Liver (tissue), 9 donors: Measurements from ENCODE around the gene CKMT2. TPM values are rescaled to one million over a fixed set of nuclear protein-coding genes. Genes with fewer than 3 reads are reported as not detected.

Experiments used
- DNase-seq: peaks from one replicate; pipeline ENCODE4 v3.0.0-alpha.2; 2017; ENCODE audit warnings: low spot score
- H3K27ac ChIP-seq, 2 donors: one replicate each; pipeline ENCODE4 v1.7.0; 2013; ENCODE audit warnings: inconsistent platforms in 2 of 2, low read length in 2 of 2, control low read depth in 1 of 2, low read depth in 1 of 2, mild to moderate bottlenecking in 1 of 2
- H3K27me3 ChIP-seq, 4 donors: one replicate each; pipeline versions ENCODE4 v1.6.1 to v1.7.0; 2013; ENCODE audit warnings: low read length in 3 of 4, inconsistent platforms in 1 of 4, mild to moderate bottlenecking in 1 of 4, moderate library complexity in 1 of 4; ENCODE audit not compliant: control insufficient read depth in 4 of 4, insufficient read depth in 4 of 4
- H3K36me3 ChIP-seq, 4 donors: one replicate each; pipeline versions ENCODE4 v1.6.1 to v1.7.0; 2013; ENCODE audit warnings: low read length in 3 of 4, mild to moderate bottlenecking in 3 of 4, low read depth in 1 of 4, moderate library complexity in 1 of 4; ENCODE audit not compliant: control insufficient read depth in 4 of 4, insufficient read depth in 3 of 4
- H3K4me1 ChIP-seq, 4 donors: one replicate each; pipeline versions ENCODE4 v1.6.1 to v1.7.0; 2013; ENCODE audit warnings: low read length in 3 of 4, mild to moderate bottlenecking in 3 of 4, moderate library complexity in 1 of 4; ENCODE audit not compliant: control insufficient read depth in 4 of 4, insufficient read depth in 4 of 4
- H3K4me3 ChIP-seq, 3 donors: one replicate each; pipeline versions ENCODE4 v1.6.1 to v1.7.0; 2013; ENCODE audit warnings: low read length in 3 of 3, control low read depth in 1 of 3, low read depth in 1 of 3, mild to moderate bottlenecking in 1 of 3
- H3K9ac ChIP-seq, 2 donors: one replicate each; pipeline ENCODE4 v1.7.0; 2013; ENCODE audit warnings: low read length in 2 of 2, mild to moderate bottlenecking in 2 of 2, moderate library complexity in 2 of 2, control low read depth in 1 of 2, low read depth in 1 of 2
- H3K9me3 ChIP-seq, 4 donors: one replicate each; pipeline versions ENCODE4 v1.6.1 to v1.7.0; 2013; ENCODE audit warnings: low read length in 3 of 4; ENCODE audit not compliant: control insufficient read depth in 4 of 4
- EGR1 ChIP-seq, 2 donors: IDR thresholded peaks; 2 replicates each; pipeline ENCODE4 v1.6.1; 2016 to 2018; ENCODE audit warnings: antibody characterized with exemption in 2 of 2, low read depth in 2 of 2
- FOXA1 ChIP-seq: IDR thresholded peaks from 2 replicates; pipeline ENCODE4 v1.6.1; 2016; ENCODE audit warnings: antibody characterized with exemption
- GABPA ChIP-seq, 2 donors: IDR thresholded peaks in 1 of 2; conservative IDR thresholded peaks in 1 of 2; 2 replicates each; pipeline ENCODE4 v1.6.1; 2016; ENCODE audit warnings: antibody characterized with exemption in 2 of 2, mild to moderate bottlenecking in 1 of 2, moderate library complexity in 1 of 2
- HNF4A ChIP-seq, 2 donors: conservative IDR thresholded peaks; 2 replicates each; pipeline ENCODE4 v1.6.1; 2016; ENCODE audit warnings: antibody characterized with exemption in 2 of 2, mild to moderate bottlenecking in 2 of 2
- HNF4G ChIP-seq: IDR thresholded peaks from 2 replicates; pipeline ENCODE4 v1.6.1; 2016; ENCODE audit warnings: antibody characterized with exemption
- JUND ChIP-seq, 2 donors: IDR thresholded peaks; 2 replicates each; pipeline ENCODE4 v1.6.1; 2016; ENCODE audit warnings: antibody characterized with exemption in 2 of 2
- NR2F2 ChIP-seq: IDR thresholded peaks from 2 replicates; pipeline ENCODE4 v1.6.1; 2016; ENCODE audit warnings: antibody characterized with exemption
- RAD21 ChIP-seq, 2 donors: IDR thresholded peaks; 2 replicates each; pipeline ENCODE4 v1.6.1; 2016; ENCODE audit warnings: antibody characterized with exemption in 2 of 2, mild to moderate bottlenecking in 2 of 2
- RXRA ChIP-seq, 2 donors: IDR thresholded peaks; 2 replicates each; pipeline ENCODE4 v1.6.1; 2017 to 2018; ENCODE audit warnings: antibody characterized with exemption in 2 of 2, mild to moderate bottlenecking in 1 of 2
- SP1 ChIP-seq: IDR thresholded peaks from 2 replicates; pipeline ENCODE4 v1.6.1; 2018; ENCODE audit warnings: antibody characterized with exemption, mild to moderate bottlenecking
- TAF1 ChIP-seq: conservative IDR thresholded peaks from 2 replicates; pipeline ENCODE4 v1.6.1; 2016; ENCODE audit warnings: antibody characterized with exemption, mild to moderate bottlenecking
- YY1 ChIP-seq: IDR thresholded peaks from 2 replicates; pipeline ENCODE4 v1.6.1; 2016; ENCODE audit warnings: antibody characterized with exemption, mild to moderate bottlenecking
- WGBS: extraction: QIAGEN DNeasy Blood & Tissue Kit; methylation state at CpG from one replicate; pipeline ENCODE4 v1.1.7; 2013; 5-methylcytosine and 5-hydroxymethylcytosine counted together
- polyA plus RNA-seq, 2 donors: library from polyadenylated mRNA; stranded (reverse) in 1 of 2; unstranded in 1 of 2; fragments of 200-250 nt in 1 of 2; fragments of >200 nt in 1 of 2; fragmentation: Nextera tagmentation in 1 of 2; extraction: Ambion mirVana in 1 of 2; gene quantifications; one replicate each; pipeline versions ENCODE4 v1.2.1 to v1.2.3, GENCODE V29; 2013 to 2015
- total RNA-seq, 2 donors: library from RNA; depleted of rRNA; stranded (reverse); fragments of >200 nt; gene quantifications; one replicate each; pipeline ENCODE4 v1.2.3, GENCODE V29; 2014
- TF ChIP-seq, protein P1 (sequence below): IDR thresholded peaks from 2 replicates; pipeline ENCODE4 v1.6.1; 2016; ENCODE audit warnings: antibody characterized with exemption, mild to moderate bottlenecking
- TF ChIP-seq, protein P2 (sequence below): fragments of 150-350 bp; IDR thresholded peaks from 2 replicates; pipeline ENCODE4 v1.5.1; 2017; ENCODE audit warnings: improper control_type of control experiment, low read depth, low read length; ENCODE audit not compliant: missing input control
- TF ChIP-seq, protein P3 (sequence below): IDR thresholded peaks from 2 replicates; pipeline ENCODE4 v1.6.1; 2016; ENCODE audit warnings: antibody characterized with exemption
- TF ChIP-seq, protein P4 (sequence below): IDR thresholded peaks from 2 replicates; pipeline ENCODE4 v1.6.1; 2016; ENCODE audit warnings: antibody characterized with exemption
- donor health status: healthy.
- donor health status: healthy.
- donor health status: healthy.
- donor health status: healthy.
- donor health status: healthy.

CKMT2 gene
- total and polyA plus RNA-seq, 4 donors, result 0.20 to 2.6 (median 0.82) TPM

DNA sequence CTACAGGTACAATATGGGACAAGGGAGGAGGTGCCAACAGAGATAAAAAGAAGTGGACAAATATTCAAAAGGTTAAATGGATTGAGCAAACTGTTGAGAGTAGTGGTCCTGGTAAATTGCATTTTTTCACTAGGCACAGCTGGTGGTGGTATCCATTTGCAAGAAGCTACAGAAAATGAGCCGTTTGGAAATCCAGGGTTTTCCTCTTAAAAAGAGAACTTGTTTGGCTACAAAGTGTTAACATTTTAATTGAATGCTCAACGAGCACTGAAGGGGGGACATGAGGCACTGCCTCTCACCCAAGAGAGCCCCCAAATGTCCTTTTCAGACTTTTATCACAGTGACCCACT lies 67.8 kb downstream of the CKMT2 start:
- H3K4me1 ChIP-seq, result peaks cover 5 to 34% (median 26%) of the 10 kb centered on the region in 4 donors
- H3K9ac ChIP-seq, result peak overlapping the region; percentile 82 to 87
- WGBS, result 0% methylated on average over 2 of the region's 2 CpGs
- peak overlapping the region; percentile 60 to 97 (median 79) for H3K4me3 ChIP-seq
- no peaks in the 10 kb centered on the region for H3K9me3 ChIP-seq
- no peak for TF ChIP-seq HNF4G
- no peak for TF ChIP-seq RAD21 (IDR thresholded peaks at IDR 0.05)
- TF ChIP-seq FOXA1, result no peak
- no peak for TF ChIP-seq TAF1
- no peak for TF ChIP-seq YY1
- TF ChIP-seq EGR1 (IDR thresholded peaks at IDR 0.05; ENCODE audit: low read depth in 2 of 2), result no peak
- TF ChIP-seq, protein P1, sequence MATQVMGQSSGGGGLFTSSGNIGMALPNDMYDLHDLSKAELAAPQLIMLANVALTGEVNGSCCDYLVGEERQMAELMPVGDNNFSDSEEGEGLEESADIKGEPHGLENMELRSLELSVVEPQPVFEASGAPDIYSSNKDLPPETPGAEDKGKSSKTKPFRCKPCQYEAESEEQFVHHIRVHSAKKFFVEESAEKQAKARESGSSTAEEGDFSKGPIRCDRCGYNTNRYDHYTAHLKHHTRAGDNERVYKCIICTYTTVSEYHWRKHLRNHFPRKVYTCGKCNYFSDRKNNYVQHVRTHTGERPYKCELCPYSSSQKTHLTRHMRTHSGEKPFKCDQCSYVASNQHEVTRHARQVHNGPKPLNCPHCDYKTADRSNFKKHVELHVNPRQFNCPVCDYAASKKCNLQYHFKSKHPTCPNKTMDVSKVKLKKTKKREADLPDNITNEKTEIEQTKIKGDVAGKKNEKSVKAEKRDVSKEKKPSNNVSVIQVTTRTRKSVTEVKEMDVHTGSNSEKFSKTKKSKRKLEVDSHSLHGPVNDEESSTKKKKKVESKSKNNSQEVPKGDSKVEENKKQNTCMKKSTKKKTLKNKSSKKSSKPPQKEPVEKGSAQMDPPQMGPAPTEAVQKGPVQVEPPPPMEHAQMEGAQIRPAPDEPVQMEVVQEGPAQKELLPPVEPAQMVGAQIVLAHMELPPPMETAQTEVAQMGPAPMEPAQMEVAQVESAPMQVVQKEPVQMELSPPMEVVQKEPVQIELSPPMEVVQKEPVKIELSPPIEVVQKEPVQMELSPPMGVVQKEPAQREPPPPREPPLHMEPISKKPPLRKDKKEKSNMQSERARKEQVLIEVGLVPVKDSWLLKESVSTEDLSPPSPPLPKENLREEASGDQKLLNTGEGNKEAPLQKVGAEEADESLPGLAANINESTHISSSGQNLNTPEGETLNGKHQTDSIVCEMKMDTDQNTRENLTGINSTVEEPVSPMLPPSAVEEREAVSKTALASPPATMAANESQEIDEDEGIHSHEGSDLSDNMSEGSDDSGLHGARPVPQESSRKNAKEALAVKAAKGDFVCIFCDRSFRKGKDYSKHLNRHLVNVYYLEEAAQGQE, result no peak
- no peak for TF ChIP-seq NR2F2
- TF ChIP-seq, protein P2, sequence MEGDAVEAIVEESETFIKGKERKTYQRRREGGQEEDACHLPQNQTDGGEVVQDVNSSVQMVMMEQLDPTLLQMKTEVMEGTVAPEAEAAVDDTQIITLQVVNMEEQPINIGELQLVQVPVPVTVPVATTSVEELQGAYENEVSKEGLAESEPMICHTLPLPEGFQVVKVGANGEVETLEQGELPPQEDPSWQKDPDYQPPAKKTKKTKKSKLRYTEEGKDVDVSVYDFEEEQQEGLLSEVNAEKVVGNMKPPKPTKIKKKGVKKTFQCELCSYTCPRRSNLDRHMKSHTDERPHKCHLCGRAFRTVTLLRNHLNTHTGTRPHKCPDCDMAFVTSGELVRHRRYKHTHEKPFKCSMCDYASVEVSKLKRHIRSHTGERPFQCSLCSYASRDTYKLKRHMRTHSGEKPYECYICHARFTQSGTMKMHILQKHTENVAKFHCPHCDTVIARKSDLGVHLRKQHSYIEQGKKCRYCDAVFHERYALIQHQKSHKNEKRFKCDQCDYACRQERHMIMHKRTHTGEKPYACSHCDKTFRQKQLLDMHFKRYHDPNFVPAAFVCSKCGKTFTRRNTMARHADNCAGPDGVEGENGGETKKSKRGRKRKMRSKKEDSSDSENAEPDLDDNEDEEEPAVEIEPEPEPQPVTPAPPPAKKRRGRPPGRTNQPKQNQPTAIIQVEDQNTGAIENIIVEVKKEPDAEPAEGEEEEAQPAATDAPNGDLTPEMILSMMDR, result no peak
- peak overlapping the region; percentile 91 to 94 for H3K27ac ChIP-seq
- DNase-seq, result no peak
- peaks cover 0 to 6% (median 2%) of the 10 kb centered on the region in 4 donors for H3K36me3 ChIP-seq
- H3K27me3 ChIP-seq, result no peaks in the 10 kb centered on the region

DNA sequence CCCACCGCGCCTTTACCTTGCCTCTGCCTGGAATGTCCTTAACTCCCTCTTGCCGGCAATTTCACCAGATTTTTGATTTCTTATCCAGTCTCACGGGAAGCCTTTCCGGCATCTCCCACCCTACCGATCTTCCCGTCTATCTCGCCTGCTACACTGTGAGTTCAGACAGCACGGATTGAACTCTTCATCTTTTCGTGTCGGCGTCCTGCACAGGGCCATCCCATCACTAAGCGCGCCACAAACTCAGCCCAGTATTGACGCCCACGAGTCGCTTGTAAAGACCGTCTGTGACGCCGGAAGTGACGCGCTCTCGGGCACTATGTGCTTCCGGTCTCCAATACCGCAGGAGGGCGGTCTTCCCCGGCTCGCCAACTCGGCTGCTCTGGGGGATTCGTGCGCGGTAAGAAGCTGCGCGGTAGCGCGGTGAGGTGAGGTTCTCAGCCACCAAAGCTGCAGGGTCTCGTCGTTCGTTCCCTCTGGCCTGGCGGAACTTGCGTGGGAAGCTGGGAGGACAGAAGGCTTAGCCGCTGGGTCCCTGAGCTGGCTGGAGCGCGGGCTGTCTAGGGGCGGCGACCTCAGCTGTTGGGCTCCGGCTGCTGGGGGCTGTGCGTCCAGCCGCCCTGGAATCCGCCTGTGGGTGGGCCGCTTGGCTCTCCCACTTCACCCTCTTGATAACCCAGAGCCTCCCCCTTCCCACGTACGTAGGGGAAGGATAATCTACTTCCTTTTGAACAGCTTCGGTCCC lies 68.3 kb downstream of the CKMT2 start, which contains the start of gene ZCCHC9:
ZCCHC9 (plus strand) TSS at position 317 of the 745 bp plus-strand sequence. CDS start 3,171 bp downstream, outside the sequence.
- peak within 1 kb of the TSS; percentile 60 to 97 (median 79) for H3K4me3 ChIP-seq
- H3K27ac ChIP-seq, result peak within 1 kb of the TSS; percentile 91 to 94
- no peaks in the 10 kb centered on the region for H3K27me3 ChIP-seq
- peaks cover 5 to 34% (median 26%) of the 10 kb centered on the region in 4 donors for H3K4me1 ChIP-seq
- H3K9ac ChIP-seq, result peak within 1 kb of the TSS; percentile 82 to 89
- WGBS, result under 1% methylated on average over 54 of the region's 54 CpGs
- peaks cover 0 to 6% (median 2%) of the 10 kb centered on the region in 4 donors for H3K36me3 ChIP-seq
- H3K9me3 ChIP-seq, result no peaks in the 10 kb centered on the region
- peak; percentile 91 for DNase-seq
- TF ChIP-seq RAD21 (IDR thresholded peaks at IDR 0.05), result peak; percentile 61 to 62
- TF ChIP-seq, protein P3, sequence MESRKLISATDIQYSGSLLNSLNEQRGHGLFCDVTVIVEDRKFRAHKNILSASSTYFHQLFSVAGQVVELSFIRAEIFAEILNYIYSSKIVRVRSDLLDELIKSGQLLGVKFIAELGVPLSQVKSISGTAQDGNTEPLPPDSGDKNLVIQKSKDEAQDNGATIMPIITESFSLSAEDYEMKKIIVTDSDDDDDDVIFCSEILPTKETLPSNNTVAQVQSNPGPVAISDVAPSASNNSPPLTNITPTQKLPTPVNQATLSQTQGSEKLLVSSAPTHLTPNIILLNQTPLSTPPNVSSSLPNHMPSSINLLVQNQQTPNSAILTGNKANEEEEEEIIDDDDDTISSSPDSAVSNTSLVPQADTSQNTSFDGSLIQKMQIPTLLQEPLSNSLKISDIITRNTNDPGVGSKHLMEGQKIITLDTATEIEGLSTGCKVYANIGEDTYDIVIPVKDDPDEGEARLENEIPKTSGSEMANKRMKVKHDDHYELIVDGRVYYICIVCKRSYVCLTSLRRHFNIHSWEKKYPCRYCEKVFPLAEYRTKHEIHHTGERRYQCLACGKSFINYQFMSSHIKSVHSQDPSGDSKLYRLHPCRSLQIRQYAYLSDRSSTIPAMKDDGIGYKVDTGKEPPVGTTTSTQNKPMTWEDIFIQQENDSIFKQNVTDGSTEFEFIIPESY, result no peak
- peak in 1 of 2 donors; percentile 17 for TF ChIP-seq HNF4A (conservative IDR thresholded peaks at IDR 0.05)
- TF ChIP-seq, protein P2, result peak; percentile 14
- TF ChIP-seq FOXA1, result peak; percentile 29
- TF ChIP-seq TAF1, result peak; percentile 44
- no peak for TF ChIP-seq NR2F2
- TF ChIP-seq, protein P4, sequence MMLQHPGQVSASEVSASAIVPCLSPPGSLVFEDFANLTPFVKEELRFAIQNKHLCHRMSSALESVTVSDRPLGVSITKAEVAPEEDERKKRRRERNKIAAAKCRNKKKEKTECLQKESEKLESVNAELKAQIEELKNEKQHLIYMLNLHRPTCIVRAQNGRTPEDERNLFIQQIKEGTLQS, result no peak
- TF ChIP-seq, protein P1, result peak; percentile 77
- TF ChIP-seq GABPA (IDR thresholded peaks at IDR 0.05 in 1 of 2, conservative IDR thresholded peaks at IDR 0.05 in 1 of 2), result peak; percentile 98 to 100
- peak; percentile 72 for TF ChIP-seq SP1
- peak; percentile 33 to 40 for TF ChIP-seq RXRA (IDR thresholded peaks at IDR 0.05)
- peak; percentile 82 for TF ChIP-seq YY1
- no peak for TF ChIP-seq JUND (IDR thresholded peaks at IDR 0.05)
